Stimulated activated CD8-positive, alpha-beta memory T cell treated with anti-CD3 and anti-CD28 coated beads, Interleukin-4, amount 100 ng/mL, for 1 hour (primary cell): ENCODE measurements around the gene C11orf91.
"Not testable (repeated sequence)": the region's sequence is repeated elsewhere in the genome, so short reads cannot be mapped to it uniquely, and the experiment has no call there.

Experiments
- DNase-seq, 2 donors: peaks; one replicate each; pipeline ENCODE4 v3.0.0-alpha.2; 2020; ENCODE audit warnings: low read depth in 2 of 2, low spot score in 1 of 2

The C11orf91 gene

GRCh38 chr11:33721984-33722383 is 21.4 kb upstream of the C11orf91 start:
- no peak for DNase-seq

GRCh38 chr11:33721426-33721825 is 20.8 kb upstream of the C11orf91 start:
- no peak for DNase-seq

- DNase-seq, result no peak
Measured at GRCh38 chr11:33719587-33719986, 19.0 kb upstream of the C11orf91 start.

GRCh38 chr11:33718440-33718839 is 17.8 kb upstream of the C11orf91 start:
- DNase-seq, result no peak

- no peak for DNase-seq
Measured at GRCh38 chr11:33716243-33716642, 15.6 kb upstream of the C11orf91 start.

GRCh38 chr11:33713856-33714398 is 13.3 kb upstream of the C11orf91 start:
- DNase-seq, result no peak

GRCh38 chr11:33713151-33713855 is 12.7 kb upstream of the C11orf91 start:
- DNase-seq, result no peak

- DNase-seq, result no peak
Measured at GRCh38 chr11:33712436-33712835, 11.8 kb upstream of the C11orf91 start.

- DNase-seq, result no peak
Measured at GRCh38 chr11:33709466-33709865, 8.8 kb upstream of the C11orf91 start.

GRCh38 chr11:33708985-33709384 is 8.4 kb upstream of the C11orf91 start:
- DNase-seq, result no peak

- DNase-seq, result not testable (repeated sequence)
Measured at GRCh38 chr11:33707831-33708230, 7.2 kb upstream of the C11orf91 start.

GRCh38 chr11:33706966-33707365 is 6.3 kb upstream of the C11orf91 start:
- DNase-seq, result no peak

- no peak for DNase-seq
Measured at GRCh38 chr11:33706546-33706945, 5.9 kb upstream of the C11orf91 start.

GRCh38 chr11:33704240-33705002 is 3.8 kb upstream of the C11orf91 start:
- no peak for DNase-seq

- no peak for DNase-seq
Measured at GRCh38 chr11:33703788-33704187, 3.2 kb upstream of the C11orf91 start.

- DNase-seq, result no peak
Measured at GRCh38 chr11:33703234-33703633, 2.6 kb upstream of the C11orf91 start.

- no peak for DNase-seq
Measured at GRCh38 chr11:33701302-33702230, 940 bp upstream of the C11orf91 start.

- DNase-seq, result no peak
Measured at GRCh38 chr11:33700063-33700501, 544 bp downstream of the C11orf91 start.

- DNase-seq, result no peak
Measured at GRCh38 chr11:33699515-33700062, 1.0 kb downstream of the C11orf91 start.

GRCh38 chr11:33698921-33699320 is 1.7 kb downstream of the C11orf91 start:
- DNase-seq, result no peak

GRCh38 chr11:33697997-33698396 is 2.6 kb downstream of the C11orf91 start:
- DNase-seq, result no peak
